HG02852 (cell line): ENCODE measurements around the gene ZNF106.
A peak's percentile ranks its signal among the peaks of the same experiment; 100 is the strongest.

Source experiments
- ATAC-seq: cut with Tn5 transposase; IDR thresholded peaks from one replicate; pipeline ENCODE4 v1.9.1; 2021; ENCODE audit warnings: mild to moderate bottlenecking, moderate library complexity; ENCODE audit not compliant: unreplicated experiment

ZNF106 gene

DNA sequence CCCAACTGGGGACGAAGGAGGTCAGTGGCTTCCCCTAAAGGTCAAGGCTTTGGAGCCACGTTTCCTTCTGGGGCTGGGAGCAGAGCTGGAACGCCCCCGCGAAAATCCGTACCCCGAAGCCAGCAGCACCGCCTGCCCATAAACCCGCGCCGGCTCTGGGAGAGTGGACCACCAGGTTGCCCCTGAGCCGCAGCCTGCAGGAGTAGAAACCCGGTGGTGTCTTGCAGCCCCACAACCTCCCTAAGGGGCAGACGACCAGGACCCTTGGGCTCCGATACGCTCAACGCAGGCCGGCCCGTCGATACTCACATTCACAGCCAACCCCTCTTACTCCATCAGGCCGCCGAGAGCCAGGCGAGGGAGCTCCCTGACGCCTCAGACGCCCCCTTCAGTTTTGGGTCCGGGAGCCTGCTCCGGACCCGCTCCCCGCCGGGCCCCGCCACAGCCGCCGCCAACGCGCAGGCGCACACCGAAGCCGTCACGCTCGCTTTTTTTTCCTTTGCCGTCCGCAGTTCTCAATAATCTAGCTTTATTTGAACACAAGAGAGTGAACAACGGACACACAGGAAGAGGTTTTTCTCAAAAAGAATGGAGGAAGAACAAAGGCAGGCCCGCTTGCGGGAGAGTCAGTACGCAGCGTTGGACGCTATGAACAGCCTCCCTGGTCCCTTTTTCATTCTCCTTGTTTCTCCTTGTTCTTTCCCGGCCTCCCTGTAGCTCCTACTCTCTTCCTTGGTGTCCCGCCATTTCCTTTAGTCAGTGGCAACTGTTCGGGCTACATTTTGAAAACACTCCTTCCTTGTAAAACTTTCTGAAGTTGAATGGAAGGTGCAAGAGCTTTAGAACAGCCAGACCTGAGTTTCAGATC lies at the start of gene ZNF106:
ZNF106 (minus strand) TSS at position 471 of the 868 bp plus-strand sequence. CDS start 18,852 bp downstream, outside the sequence.
- ATAC-seq, result peak; percentile 45

- ATAC-seq, result no peak
These were observed 42.3 kb upstream of the ZNF106 start for GRCh38 chr15:42533246-42533645.

- no peak for ATAC-seq
These were observed 38.0 kb upstream of the ZNF106 start for GRCh38 chr15:42528970-42529369.

- ATAC-seq, result no peak
These were observed 32.4 kb upstream of the ZNF106 start for GRCh38 chr15:42523331-42523730.

GRCh38 chr15:42511007-42511391 lies 20.1 kb upstream of the ZNF106 start:
- ATAC-seq, result no peak

DNA sequence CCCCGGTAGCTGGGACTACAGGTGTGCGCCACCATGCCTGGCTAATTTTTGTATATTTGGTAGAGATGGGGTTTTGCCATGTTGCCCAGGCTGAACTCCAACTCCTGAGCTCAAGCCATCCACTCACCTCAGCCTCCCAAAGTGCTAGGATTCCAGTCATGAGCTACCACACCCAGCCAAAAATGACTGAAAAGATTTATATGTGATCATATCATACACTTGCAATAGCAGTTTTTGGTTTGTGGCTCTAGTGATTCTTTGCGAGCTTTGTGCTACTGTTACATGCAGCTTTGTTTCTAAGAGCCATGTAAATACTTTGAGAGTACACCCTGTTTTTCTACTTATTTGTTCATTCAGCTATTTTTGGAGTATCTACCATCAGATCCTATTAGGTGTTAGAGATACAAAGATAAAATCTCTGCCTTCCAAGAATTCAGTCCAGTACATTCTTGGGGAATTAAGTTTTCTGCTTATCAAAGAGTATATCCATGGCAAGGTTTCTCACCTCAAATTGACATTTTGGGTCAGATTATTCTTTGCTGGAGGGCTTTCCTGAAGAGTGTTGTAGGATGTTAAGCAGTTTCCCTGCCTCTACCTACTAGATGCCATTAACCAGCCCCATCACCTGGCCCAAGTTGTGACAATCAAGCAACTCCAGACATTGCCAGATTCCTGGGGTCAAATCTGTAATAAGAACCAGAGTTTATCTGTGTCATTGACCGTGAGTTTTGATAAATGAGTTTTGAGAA lies 19.5 kb upstream of the ZNF106 start:
- no peak for ATAC-seq

- no peak for ATAC-seq
These were observed 17.3 kb upstream of the ZNF106 start for GRCh38 chr15:42508263-42508690.

- ATAC-seq, result no peak
These were observed 16.6 kb upstream of the ZNF106 start for GRCh38 chr15:42507514-42507913.

- ATAC-seq, result no peak
These were observed 13.7 kb upstream of the ZNF106 start for GRCh38 chr15:42504631-42505030.

DNA sequence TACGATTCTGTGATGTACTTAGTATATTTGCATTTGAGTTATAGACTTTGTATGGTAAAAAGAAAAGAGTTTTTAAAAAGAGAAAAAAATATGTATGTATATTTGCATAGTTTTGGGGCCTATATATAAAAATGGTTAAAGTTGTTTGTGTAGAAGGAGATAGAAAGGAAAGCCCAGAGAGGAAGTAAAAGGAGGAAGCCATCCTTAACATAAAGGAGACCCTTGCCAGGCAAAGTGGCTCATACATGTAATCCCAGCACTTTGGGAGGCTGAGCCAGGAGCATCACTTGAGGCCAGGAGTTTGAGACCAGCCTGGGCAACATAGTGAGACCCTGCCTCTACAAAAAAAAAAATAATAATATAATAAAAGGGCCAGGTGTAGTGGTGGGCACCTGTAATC lies 12.9 kb upstream of the ZNF106 start:
- no peak for ATAC-seq

GRCh38 chr15:42502477-42502876 lies 11.5 kb upstream of the ZNF106 start:
- ATAC-seq, result no peak

- no peak for ATAC-seq
These were observed 9.1 kb upstream of the ZNF106 start for GRCh38 chr15:42499858-42500609.

GRCh38 chr15:42498212-42499068 lies 7.5 kb upstream of the ZNF106 start:
- ATAC-seq, result no peak

DNA sequence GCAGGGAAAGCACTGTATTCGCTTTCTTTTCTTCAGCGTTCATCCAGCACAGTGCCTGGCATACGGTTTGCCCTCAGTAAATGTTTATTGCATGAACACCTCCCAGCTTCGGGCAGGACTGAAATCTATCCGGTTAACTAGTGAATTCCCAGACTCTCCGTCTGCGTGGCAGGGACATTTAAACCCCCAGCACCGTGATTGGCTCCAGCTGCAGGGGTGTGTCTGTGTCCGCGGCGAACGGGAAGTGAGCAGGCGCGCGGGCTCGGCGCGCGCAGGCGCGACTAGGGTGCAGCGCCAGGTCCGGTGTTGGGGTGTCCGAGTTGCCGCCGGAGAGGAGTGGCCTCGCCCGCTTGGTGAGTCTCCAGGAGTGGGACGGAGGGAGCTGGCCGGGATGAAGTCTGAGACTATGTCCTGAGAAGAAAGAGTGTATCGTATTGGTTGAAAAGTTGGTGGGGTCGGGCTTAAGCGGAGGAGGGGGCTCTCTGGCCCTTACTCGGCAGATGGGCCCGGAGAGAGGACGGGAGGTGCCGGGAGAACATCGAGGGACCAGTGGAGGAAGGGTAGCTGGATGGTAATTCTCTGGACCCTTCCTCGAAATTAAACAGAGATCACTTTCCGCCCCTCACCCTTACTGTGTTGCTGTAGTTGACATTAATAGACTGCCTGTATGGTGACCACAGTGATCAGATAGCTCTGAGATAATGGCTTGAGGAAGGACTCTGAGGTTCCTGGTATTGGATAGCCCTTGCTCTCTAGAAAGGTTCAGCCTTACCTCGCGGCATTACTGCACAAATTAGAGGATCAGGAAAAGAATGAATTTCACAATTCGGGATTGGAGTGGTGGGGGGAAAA lies 4.6 kb upstream of the ZNF106 start, which contains the start of gene SNAP23:
SNAP23 (plus strand) TSS at position 274 of the 852 bp plus-strand sequence. CDS start 16,213 bp downstream, outside the sequence.
- peak; percentile 78 for ATAC-seq

DNA sequence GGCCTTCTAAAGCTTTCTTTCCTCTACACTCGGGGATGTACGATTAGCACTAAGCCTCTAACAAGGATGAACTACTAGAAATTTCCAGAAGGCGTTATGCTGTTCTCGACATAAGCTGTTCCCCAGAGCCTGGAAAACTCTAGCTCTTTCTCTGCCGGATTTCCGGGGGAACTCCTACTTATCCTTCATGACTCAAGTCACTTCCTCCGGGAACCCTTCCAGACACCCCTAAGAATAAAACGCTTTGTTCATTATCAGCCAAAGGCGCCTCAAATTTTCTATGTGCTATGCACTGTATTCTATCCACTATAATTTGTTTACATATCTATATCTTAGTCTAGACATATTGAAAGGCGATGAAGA lies 4.0 kb upstream of the ZNF106 start:
- ATAC-seq, result no peak

- ATAC-seq, result no peak
These were observed 2.7 kb upstream of the ZNF106 start for GRCh38 chr15:42493679-42494078.

DNA sequence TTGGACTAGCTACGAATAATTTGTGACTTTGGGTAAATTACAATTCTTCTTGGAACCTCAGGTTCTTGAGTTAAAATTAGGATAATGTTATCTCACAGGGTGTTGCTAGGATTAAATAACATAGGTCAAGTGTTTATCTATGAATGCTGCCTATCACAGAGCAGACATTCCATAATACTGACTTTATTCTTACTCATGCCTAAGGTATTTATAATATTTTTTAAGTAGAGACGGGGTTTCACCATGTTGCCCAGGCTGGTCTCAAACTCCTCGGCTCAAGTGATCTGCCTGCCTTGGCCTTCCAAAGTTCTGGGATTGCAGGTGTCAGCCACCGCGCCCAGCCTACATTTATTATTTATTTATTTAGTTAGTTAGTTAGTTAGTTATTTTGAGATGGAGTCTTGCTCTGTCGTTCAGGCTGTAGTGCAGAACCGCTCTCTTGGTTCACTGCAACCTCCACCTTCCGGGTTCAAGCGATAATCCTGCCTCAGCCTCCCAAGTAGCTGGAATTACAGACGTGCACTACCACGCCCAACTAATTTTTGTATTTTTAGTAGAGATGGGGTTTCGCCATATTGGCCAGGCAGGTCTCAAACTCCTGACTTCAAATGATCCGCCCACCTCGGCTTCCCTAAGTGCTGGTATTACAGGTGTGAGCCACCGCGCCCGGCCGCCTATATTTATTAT lies 741 bp upstream of the ZNF106 start:
- no peak for ATAC-seq

GRCh38 chr15:42490291-42490670 lies 660 bp downstream of the ZNF106 start:
- no peak for ATAC-seq

DNA sequence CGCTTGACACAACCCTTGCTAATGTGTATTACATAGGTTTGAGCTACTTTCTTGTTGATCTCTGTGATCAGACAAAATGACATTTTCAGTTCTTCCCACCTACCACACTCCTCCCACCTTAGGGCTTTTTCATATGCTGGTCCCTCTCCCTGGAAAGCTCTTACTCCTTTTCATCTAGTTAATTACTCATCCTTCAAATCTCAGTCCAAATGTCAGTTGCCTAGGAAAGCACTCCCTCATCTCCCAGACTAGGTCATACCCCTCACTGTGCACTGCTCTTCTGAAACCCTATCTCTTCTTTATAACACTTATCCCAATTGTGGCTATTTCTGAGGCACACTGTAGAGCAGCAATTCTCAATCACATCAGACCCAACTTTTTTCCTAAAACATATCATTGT lies 7.3 kb downstream of the ZNF106 start:
- ATAC-seq, result no peak
